ENCODE measurements around the gene RNF10.
A peak's percentile ranks its signal among the peaks of the same experiment; 100 is the strongest.
"Not testable (repeated sequence)": the region's sequence is repeated elsewhere in the genome, so short reads cannot be mapped to it uniquely, and the experiment has no call there.

RNF10 gene

DNA sequence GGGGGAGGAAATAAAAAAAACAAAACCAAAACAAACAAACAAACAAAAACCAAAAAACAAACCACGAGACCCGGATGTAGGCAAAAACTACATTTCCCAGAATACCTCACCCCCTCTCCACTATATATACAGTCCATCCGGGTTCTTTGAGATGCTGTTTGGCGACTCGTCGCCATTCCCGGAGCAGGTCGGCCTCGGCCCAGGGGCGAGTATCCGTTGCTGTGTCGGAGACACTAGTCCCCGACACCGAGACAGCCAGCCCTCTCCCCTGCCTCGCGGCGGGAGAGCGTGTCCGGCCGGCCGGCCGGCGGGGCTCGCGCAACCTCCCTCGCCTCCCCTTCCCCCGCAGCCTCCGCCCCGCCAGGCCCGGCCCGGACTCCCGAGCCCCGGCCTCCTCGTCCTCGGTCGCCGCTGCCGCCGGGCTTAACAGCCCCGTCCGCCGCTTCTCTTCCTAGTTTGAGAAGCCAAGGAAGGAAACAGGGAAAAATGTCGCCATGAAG is at the start of gene RNF10:
RNF10 (plus strand) TSS at position 154 of the 500 bp plus-strand sequence. CDS start 456 bp downstream, outside the sequence.
- peak; percentile 78 for DNase-seq (ENCODE audit: low read depth)
- peak within 1 kb of the TSS; percentile 98 for H3K4me3 ChIP-seq (ENCODE audit: low read depth, low read length)
- in situ Hi-C loops (cut with HindIII; ENCODE audit: low sequenced_read_pairs) = no loop called here
- TF ChIP-seq, protein P1, sequence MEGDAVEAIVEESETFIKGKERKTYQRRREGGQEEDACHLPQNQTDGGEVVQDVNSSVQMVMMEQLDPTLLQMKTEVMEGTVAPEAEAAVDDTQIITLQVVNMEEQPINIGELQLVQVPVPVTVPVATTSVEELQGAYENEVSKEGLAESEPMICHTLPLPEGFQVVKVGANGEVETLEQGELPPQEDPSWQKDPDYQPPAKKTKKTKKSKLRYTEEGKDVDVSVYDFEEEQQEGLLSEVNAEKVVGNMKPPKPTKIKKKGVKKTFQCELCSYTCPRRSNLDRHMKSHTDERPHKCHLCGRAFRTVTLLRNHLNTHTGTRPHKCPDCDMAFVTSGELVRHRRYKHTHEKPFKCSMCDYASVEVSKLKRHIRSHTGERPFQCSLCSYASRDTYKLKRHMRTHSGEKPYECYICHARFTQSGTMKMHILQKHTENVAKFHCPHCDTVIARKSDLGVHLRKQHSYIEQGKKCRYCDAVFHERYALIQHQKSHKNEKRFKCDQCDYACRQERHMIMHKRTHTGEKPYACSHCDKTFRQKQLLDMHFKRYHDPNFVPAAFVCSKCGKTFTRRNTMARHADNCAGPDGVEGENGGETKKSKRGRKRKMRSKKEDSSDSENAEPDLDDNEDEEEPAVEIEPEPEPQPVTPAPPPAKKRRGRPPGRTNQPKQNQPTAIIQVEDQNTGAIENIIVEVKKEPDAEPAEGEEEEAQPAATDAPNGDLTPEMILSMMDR (IDR thresholded peaks at IDR 0.05; ENCODE audit: low read depth, low read length, missing control alignments) = no peak

DNA sequence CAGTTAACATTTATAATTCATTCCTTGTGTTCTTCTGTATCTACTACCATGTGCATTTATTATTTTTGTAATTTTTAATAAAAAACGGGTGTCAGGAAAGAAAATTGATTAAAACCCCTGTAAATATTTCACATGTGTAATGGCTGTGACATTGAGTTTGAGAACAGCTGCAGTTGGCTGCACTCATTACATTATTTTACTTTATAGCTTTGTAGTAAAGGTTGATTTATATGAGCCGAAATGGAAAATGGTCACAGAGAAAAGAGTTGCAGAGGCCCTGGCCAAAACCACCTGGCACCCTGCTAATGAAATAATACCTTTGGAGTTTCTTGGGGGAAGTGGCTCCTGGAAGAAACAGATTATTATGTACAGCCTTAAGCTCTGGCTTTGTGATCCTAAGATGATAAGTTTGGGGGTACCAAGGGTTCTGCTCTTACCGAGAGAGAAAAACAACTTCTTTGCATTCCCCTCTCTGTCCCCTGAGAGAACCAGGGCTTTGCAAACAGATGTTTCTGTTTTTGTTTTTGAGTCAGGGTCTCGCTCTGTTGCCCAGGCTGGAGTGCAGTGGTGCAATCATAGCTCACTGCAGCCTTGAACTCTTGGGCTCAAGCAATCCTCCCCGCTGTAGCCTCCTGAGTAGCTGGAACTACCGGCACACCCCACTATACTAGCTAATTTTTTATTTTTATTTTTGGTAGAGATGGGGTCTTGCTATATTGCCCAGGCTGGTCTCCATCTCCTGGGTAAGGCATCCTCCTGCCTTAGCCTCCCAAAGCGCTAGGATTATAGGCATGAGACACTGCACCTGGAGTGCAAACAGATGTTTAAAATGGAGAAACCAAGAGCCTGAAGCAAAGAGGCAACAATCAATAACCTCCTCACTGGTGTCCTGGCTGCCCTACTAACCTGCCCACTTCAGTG is 47.9 kb upstream of the RNF10 start:
- TF ChIP-seq, protein P1 (IDR thresholded peaks at IDR 0.05; ENCODE audit: low read depth, low read length, missing control alignments) = no peak
- no peak for DNase-seq (ENCODE audit: low read depth)
- no peak overlapping the region for H3K4me3 ChIP-seq (ENCODE audit: low read depth, low read length)
- in situ Hi-C loops (cut with HindIII; ENCODE audit: low sequenced_read_pairs) = no loop called here

DNA sequence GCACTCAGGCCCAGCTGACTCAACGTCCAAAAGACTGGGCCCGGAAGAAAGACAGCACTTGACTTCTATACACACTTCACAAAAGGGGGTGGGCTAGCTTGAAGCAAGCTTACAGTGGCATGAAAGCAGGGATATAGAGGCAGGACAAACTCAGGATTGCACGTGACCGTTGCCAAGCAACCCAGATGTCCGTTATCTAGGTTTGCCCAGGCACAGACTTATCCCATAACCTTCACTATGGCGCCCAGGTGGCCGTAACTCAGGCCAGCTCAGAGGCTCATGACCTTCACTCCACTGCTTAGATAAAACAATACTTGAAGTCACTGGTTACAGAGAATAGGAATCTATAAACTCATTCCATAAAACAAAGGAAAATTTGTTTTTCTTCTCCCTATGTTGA is 46.6 kb upstream of the RNF10 start:
- DNase-seq (ENCODE audit: low read depth); in situ Hi-C loops (cut with HindIII; ENCODE audit: low sequenced_read_pairs); H3K4me3 ChIP-seq (ENCODE audit: low read depth, low read length): not testable (repeated sequence)

DNA sequence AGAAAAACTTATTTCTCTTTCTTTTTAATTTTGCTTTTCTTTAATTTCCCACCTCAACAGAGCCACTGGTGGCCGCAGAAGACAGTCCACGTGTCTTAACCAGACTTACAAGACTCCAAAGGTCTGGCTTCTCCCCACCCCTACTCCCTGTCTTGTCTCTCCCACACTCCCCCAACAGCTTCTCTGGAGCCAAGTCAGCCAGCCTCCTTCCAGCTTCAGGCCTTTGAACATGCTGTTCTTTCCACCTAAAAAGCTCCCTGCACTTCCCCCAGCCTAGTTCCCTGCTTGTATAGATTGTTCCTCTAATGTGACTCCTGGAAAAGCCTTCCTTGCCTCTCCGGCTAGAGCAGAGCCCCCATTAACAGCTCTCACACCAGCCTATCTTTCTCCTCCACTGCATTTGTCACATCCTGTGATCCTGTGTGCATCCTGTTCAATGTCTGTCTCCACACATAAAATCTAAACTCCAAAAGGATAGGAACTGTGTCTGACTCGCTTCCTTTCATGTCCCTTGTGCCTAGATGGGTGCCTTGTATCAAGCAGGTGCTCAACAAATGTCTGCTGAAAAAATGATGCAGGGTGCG is 46.0 kb upstream of the RNF10 start:
- no peak for DNase-seq (ENCODE audit: low read depth)
- TF ChIP-seq, protein P1 (IDR thresholded peaks at IDR 0.05; ENCODE audit: low read depth, low read length, missing control alignments) = no peak
- no peak overlapping the region for H3K4me3 ChIP-seq (ENCODE audit: low read depth, low read length)
- in situ Hi-C loops (cut with HindIII; ENCODE audit: low sequenced_read_pairs) = no loop called here

DNA sequence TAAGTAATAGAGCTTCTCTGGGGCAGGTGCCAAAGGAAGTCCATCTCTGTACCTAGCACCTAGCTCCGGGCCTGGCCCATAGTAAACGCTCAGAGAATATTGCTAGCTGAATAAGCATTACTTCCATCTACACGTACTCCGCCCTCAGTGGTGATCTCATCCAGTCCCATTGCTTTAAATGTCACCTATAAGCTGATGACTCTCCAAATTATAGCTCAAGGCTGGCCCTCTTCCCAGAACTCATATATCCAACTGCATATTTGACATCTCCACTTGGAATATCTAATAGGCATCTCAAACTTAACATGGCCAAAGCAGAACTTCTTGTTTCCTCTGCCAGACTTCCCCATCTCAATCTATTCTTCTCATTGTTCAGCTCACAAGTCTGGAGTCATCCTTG is 45.1 kb upstream of the RNF10 start:
- in situ Hi-C loops (cut with HindIII; ENCODE audit: low sequenced_read_pairs) = no loop called here
- DNase-seq (ENCODE audit: low read depth) = no peak
- TF ChIP-seq, protein P1 (IDR thresholded peaks at IDR 0.05; ENCODE audit: low read depth, low read length, missing control alignments) = no peak
- H3K4me3 ChIP-seq (ENCODE audit: low read depth, low read length) = no peak overlapping the region

DNA sequence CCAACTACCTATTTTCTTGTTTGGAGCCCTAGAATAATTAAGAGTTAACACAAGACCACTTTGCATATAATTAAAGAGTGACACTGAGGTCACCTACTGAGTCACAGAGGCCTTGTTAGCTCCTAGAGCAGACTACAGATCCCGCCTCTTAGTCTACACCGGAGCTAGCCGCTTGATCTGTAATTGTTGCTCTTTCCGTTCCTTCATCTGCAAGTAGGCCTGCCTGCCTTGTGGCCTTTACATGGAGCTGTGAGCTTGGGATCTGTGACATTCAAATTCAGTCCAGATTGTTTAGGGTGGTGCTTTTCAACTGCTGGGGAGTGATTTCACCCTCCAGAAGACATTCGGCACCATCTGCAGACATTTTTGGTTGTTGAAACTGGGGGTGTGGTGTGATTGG is 43.8 kb upstream of the RNF10 start:
- no peak overlapping the region for H3K4me3 ChIP-seq (ENCODE audit: low read depth, low read length)
- in situ Hi-C loops (cut with HindIII; ENCODE audit: low sequenced_read_pairs) = loop anchor here (10.0 kb wide), 1 partner anchor 266 kb away; no protein-coding TSS in a partner anchor
- TF ChIP-seq, protein P1 (IDR thresholded peaks at IDR 0.05; ENCODE audit: low read depth, low read length, missing control alignments) = no peak
- no peak for DNase-seq (ENCODE audit: low read depth)

Data from astrocyte of the cerebellum (primary cell).